Measurements from ENCODE around the gene IPP.

DNA sequence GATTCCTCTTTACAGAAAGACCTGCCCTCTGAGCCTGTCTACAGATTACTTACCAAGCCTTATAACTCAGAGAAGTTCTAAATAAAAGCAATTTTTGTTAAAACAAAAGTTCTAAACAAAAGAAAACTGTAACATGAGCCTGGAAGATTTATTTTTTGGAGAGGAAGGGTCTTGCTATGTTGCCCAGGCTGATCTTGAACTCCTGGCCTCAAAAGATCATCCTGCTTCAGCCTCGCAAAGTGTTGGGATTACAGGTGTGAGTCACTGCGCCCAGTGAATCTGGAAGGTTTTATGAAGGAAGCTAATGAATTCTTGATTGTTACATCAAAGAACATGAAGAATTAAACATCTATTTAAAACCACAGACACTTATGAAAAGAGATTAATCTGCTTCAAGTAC is 91.2 kb downstream of the IPP start:
- TF ChIP-seq POLR2A (IDR thresholded peaks at IDR 0.05), result no peak
- TF ChIP-seq, protein P1, sequence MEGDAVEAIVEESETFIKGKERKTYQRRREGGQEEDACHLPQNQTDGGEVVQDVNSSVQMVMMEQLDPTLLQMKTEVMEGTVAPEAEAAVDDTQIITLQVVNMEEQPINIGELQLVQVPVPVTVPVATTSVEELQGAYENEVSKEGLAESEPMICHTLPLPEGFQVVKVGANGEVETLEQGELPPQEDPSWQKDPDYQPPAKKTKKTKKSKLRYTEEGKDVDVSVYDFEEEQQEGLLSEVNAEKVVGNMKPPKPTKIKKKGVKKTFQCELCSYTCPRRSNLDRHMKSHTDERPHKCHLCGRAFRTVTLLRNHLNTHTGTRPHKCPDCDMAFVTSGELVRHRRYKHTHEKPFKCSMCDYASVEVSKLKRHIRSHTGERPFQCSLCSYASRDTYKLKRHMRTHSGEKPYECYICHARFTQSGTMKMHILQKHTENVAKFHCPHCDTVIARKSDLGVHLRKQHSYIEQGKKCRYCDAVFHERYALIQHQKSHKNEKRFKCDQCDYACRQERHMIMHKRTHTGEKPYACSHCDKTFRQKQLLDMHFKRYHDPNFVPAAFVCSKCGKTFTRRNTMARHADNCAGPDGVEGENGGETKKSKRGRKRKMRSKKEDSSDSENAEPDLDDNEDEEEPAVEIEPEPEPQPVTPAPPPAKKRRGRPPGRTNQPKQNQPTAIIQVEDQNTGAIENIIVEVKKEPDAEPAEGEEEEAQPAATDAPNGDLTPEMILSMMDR (IDR thresholded peaks at IDR 0.05 in 4 of 5, conservative IDR thresholded peaks at IDR 0.05 in 1 of 5), result no peak

Measured in gastrocnemius medialis (tissue), 4 donors.